Measurements from ENCODE around the gene CDH4.

Gene CDH4

DNA sequence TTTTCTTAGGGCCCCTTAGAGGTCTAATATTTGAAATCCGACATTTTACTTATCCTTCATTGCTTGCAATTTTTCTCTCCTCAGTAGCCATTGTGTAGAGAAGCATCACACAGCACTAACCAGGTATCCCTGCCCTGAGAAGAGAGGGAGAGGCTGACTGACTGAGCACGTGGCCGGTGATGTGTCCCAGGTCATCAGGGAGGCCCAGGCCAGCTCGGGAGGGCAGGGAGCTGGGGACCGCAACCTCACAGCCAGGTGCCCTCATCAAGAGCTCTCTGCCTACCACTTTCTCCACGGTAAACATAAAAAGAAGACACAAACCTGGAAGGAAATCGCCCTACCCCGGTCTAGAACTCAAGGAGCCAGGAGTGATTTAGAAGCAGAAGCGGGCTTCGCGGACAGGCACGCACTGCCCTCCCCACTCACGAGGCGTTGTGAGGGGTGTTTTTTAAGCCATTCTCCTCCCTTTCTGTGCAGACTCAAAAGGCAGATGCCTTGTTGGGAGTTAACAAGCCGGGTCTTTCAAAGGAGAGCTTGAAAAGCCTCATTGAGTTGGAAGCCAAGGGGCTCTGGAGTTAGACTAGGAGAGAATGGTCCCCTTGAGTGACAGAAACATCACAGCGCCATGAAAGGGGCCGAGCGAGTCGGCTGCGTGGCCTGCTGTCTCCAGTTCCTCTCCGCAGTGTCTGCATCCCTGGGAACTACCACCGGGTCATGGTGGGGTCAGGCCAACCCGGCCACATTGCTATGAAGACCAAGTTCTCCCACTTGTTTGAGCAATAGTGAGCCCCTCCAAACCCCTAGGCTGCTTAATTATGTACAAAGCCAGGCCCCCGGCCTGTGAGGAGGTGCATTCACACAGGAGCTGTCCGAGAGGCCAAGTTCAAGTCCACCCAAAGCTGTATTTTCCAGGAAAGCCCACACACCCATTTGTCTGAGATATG lies 285.4 kb downstream of the CDH4 start:
- DNase-seq (ENCODE audit: low spot score) = no peak

DNA sequence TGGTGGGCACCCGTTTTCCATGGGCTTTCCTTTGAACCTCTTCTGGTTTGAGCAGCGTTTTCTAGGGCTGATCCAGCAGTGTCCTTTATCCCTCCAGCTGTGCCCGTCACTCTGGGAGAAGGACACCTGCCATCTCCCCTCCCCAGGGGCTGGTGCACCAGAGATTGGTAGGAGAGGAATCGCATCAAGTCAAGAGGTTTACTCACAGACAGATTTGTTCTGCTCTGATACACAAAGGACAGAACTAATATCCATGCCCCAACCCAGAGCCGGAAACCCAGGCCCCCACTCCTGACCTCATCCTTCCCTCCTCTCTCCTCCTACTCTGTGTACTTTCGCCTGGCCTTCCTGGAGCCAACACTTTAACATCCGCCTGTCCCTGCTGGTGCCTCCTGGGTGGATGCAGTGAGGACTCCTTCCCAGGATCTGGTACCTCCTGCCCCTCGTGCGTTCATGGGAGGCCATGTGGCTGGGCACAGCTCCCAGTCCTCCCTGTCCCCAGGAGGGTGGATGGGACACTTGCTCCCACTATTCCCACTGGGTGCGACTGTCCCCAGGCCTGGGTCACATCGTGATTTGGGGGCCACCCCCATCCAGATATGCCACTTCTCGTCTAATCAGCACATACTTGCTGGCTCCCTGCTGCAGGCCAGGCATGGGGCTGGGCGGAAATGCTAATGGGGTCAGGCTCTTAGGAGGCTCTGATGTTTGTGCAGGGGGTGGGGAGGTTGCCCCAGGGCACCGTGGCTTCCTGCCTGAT lies 286.3 kb downstream of the CDH4 start:
- DNase-seq (ENCODE audit: low spot score) = no peak

DNA sequence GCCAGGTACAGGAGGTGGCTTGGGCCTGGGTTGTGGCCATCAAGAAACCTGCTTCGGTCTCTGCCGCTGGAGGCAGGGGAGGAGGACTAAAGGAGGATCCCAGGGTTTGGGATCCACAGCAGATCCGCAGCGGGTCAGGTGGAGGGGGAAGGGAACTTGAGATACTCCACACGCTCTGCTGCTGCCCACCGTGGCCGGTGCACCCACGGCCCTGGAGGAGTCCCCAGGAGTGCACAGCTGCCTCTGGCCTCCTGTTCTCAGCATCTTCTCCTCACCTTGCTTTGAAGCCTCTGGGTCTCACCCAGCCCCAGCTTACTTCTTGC lies 286.8 kb downstream of the CDH4 start:
- DNase-seq (ENCODE audit: low spot score) = no peak

DNA sequence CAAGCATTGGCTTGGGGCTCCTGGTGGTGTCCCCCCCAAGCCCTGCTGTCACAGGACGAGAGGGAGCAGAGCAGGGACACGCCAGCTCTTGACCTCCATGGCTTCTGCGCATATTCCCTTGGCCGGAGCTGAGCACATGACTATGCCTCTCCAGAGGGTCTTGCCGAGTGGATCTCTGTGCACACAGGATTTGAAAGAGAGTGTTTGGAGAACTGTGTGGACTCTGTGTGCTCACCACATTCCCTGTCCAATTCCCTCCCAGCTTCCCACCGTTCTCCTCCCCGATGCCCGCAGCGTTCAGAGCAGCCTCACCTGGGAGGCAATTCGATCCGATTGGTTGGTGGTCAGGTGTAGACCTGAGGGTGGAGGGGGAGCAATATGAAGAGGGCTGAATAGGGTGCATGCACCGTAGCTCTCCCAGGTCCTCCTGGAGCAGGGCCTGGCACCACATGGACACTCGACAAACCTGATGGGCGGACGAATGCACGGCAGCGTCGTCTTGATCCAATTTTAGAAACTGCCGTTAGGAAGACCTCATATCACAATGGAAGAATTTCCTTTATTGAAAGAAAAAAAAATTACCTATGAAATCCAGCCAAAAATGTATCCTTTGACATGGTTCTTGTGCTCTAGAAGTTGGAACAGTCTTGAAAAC lies 287.8 kb downstream of the CDH4 start:
- DNase-seq (ENCODE audit: low spot score) = no peak

DNA sequence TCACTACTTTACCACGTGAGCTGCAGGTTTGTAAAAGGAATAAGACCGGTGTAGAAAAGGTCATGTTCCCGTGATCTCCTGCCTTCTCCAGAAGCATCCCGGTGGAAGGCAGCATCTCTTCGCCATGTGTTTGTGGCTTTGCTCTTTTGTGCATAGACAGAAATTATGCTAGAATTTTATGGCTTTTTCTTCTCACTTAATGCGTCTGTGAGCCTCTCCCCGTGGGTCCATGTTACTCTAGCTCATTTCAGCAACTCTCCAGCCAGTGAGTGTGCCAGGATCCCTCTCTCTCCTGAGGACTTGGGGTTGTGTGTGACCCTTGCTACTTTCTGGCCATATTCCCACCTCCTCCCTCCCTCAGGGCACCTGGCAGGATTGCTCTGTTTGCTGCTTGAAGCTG lies 289.5 kb downstream of the CDH4 start:
- no peak for DNase-seq (ENCODE audit: low spot score)

DNA sequence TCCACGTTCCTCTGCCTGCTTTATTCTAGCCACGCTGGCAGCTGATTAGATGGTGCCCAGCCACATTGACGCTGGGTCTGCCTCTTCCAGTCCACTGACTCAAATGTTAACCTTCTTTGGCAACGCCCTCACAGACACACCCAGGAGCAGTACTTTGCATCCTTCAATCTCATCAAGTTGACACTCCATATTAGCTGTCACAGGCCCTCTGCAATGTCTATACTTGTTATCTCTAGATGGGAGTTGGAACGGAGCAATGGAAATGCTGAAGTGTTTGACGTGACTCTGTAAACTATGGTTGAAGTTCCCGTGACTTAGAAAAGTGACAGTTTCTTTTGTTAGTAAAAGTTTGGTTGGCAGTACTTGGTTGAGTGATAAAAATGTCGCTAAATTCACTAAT lies 291.0 kb downstream of the CDH4 start:
- no peak for DNase-seq (ENCODE audit: low spot score)

DNA sequence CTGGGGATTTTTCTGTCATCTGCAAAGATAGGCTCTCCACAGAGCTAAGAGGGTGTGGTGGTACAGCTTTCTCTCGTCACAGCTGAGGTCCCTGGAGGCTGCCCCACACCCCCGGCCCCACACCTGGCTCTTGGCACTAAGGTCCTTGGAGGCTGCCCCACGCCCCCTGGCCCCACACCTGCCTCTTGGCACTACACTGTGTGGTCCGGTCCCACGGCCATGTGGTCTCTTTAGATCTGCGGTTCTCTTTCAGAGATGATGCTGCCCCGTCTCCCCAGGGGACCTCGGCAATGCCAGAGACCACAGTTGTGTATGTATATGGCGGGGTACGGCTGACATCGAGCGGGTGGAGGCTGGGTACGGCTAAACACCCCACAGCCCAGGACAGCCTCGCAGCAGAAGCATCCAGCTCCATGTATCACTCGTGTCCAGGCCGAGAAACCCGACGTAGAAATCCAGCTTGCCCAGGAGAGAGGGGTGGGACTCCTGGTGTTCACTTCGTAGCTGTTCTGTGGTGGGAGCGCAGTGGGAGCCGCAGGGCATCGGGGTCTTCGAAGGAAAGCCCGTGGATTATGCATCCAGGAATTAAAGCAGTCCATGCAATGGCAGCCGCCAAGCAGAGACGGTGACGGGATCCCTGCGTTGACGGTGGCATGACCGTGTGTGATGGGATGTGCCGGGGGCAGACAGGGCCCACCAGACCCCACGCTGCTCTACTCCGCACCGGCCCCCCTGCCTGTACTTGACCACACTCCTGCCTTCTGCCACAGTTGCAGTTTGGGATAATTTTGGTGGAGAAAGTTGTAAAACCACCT lies 292.1 kb downstream of the CDH4 start:
- DNase-seq (ENCODE audit: low spot score) = no peak

DNA sequence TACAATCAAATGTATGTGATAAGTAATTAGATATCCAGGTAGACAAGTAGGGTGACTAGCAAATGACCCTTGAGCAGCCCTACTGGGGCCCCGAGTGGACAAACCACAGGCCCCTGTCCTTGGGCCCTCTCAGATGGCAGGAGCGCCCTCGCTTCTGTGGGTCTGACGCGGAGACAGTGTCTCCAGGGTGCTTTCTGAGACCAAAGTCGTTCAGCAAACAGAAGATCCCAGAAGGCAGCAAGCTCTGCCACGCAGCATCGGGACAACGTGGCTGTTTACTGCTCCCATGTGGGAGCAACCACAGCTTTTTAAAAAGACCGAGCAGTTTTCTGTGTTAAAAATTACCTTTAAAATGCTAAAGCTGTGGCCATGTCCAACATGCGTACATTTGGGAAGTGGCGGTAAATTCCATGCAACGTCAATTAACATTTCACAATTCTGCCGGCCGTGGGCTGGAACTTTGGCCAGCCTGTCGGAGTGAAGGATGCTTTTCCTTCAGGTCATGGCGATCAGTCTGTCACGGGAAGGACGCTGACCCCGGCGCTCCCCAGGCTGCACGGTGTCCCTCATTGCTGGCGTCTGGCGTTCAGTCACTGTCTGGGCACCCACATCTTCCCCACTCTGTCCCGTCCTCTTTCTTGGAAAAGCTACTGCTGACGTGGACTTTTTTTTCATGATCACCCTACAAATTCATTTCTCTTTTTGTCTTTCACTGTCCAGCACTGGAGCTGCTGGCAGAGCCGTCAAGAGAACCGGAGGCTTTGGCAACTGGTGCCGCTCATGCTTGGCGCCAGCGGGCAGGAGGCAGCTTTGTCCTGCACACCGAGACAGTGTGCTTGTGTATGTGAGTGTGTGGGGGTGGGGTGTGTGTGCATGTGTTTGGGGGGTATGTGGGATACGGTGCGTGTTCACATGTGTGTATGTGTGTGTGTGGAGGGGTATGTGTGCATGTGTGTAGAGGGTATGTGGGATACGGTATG lies 293.1 kb downstream of the CDH4 start:
- DNase-seq (ENCODE audit: low spot score) = no peak

DNA sequence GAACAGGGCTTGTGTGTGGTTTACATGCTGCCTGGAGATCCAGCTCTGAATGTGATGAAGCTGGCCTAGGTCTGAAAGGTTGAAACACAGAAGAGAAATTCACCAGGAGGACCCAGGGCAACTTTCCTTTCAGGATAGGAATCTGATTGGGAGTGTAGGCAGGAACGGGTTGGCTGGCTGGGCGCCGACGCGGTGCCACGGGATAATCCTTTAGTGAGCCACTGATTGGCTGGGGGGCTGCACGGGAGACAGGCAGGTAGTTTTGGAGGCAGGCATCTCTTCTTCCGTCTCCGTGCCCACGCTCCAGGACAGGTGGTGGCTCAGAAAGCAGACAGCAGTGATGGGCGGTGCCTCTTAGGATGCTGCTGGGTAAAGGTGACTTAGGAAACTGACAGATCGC lies 294.6 kb downstream of the CDH4 start:
- DNase-seq (ENCODE audit: low spot score) = no peak

DNA sequence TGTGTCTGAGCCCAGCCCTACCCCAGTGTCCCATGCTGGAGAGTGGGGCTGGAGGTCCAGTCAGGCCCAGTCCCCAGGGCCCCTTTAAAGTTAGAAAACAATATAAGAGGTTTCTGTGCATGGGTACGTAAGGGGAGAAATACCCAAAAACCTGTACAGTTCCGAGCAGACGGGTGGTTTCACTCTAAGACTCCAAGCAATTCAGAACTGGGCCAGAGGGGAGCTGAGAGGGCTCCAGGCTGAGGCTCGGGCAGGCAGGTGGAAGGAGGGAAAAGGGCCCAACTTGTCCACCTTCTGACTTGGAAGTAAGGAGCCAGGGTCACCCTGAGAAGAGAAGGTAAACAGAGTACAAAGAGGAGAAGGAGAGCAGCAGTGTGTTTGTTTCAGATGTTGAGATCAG lies 296.0 kb downstream of the CDH4 start:
- no peak for DNase-seq (ENCODE audit: low spot score)

DNA sequence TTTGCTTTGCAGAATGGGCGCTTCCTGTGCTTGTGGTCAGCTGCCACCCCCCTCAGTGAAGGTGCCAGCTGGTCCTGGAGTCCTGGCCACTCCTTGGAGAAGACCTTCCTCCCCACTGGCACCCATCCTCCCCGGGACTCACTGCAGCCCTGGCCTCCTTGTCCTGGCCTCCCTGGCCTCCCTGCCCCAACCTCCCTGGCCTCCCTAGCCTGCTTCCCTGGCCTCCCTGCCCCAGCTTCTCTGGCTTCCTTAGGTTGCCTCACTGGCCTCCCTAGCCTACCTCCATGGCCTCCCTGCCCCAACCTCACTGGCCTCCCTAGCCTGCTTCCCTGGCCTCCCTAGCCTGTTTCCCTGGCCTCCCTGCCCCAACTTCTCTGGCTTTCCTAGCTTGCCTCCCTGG lies 297.8 kb downstream of the CDH4 start:
- DNase-seq (ENCODE audit: low spot score) = no peak

DNA sequence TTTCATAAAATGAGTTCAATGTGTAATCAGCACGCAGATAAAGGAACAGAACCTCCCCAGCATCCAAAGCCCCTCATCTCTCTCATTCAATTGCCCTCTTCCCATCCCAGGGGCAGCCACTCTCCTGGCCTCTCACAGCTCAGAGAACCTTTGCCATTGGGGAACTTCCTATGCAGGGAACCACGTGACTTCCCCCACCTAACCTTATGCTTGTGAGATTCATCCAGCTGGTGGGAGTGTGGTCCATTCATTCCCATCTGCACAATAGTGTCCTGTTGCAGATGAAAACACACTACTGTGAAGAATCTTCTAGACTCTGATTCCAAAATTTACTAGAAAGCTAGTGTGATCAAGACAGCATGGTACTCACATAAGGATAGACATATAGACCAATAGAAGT lies 299.3 kb downstream of the CDH4 start:
- no peak for DNase-seq (ENCODE audit: low spot score)

DNA sequence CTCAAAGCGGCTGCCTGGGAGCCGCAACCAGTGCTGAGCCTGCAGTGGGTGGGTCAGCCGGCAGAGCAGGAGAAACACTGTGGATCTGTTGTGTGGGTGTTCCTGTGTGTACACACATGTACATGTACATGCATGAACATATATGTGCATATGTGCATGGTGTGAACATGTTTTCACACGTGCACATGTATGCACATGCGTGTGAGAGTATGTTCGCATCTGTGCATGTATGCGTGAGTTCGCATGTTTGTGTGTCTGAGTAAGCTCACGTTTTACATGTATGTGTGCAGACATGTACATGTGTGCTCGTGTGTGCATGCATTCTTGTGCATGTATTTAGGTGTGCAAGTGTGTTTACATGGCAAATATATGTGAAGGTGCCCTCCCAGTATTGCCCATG lies 302.6 kb downstream of the CDH4 start:
- DNase-seq (ENCODE audit: low spot score) = no peak

DNA sequence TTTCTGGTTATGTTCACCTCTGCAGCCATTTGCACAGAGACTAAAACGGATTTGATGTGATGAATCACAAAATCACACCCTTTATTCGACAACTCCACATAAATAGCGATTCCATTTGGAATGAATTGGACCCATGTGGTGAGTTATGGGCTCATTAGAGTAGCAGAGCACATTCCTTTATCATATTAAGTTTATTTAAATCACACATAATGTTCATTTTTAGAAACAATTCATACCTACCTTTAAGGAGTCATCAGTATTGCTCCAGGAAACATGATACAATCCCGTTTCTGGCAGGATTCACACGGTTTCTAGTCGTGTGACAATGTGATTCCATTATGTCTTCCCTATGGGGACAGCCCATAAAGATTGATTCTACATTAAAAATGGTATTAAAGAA lies 303.5 kb downstream of the CDH4 start:
- no peak for DNase-seq (ENCODE audit: low spot score)

DNA sequence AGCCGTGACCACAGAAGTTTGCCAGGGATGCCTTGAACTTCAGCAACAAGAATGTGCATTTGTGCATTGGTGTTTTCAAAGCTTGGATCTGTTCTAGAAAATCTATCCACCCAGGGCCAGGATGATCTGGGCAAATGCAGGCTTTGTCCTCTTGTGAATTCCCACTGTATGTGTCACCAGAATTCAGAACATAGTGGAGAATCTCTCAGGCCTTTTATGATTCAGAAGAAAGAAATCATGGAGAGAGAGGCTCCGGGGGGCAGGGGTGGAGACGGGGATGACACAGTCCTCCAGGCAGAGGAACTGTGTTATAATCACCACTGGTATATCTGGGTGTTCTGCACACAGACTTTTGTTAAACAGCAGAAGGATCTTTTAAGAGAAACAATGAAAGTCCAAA lies 304.1 kb downstream of the CDH4 start:
- no peak for DNase-seq (ENCODE audit: low spot score)

DNA sequence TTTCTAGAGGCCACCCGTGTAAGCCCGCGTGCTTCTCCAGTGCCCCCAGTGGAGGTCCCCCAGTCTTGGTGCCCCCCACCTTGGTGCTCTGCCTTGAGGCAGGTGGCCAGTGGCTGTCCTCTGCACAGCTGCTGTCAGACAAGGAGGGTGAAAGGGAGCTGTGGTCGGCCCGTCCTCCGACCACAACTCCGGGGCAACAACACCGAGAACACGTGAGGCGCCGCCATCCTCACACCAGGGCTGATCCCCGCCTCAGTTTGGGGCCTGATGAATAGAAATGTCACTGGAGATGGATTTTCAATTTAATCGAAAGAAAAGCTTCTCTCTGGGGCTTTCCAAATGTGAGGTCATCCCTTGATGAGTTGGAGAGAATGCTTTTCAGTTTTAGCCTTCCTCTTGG lies 304.6 kb downstream of the CDH4 start:
- DNase-seq (ENCODE audit: low spot score) = no peak

DNA sequence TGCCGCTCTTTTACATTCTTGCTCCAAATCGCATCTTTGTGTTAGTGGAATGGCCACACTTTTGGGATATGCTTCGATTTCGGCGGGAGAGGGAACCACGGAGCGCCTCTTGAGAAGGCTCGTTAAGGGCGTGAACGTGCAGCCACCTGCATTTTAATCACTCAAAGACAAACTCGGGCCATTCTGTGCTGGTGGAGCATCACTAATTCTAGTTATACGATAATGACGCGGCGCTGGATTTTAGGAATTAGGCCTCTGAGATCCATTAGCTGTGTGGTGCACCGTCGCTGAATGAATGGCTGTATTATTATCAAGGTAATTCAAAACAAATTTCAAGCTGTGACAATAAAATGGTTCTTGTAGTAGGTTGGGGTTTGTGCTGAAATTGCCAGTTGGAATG lies 305.6 kb downstream of the CDH4 start:
- DNase-seq (ENCODE audit: low spot score) = no peak

DNA sequence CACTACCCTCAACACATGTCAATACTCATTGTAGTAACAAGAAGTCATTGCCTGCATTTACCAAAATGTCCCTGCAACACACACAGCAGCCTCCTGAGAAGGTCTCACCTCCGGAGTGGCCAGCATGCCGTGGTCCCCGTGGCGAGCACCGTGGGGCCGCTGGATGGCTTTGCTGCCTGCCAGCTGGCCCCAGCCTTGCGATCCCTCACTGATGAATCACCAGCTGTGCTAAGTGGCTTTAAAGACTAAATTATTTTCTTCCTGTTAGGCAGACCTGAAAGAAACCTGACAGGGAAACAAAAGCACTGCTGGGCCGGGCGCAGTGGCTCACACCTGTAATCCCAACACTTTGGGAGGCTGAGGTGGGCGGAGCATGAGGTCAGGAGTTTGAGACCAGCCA lies 306.7 kb downstream of the CDH4 start:
- DNase-seq (ENCODE audit: low spot score) = no peak

DNA sequence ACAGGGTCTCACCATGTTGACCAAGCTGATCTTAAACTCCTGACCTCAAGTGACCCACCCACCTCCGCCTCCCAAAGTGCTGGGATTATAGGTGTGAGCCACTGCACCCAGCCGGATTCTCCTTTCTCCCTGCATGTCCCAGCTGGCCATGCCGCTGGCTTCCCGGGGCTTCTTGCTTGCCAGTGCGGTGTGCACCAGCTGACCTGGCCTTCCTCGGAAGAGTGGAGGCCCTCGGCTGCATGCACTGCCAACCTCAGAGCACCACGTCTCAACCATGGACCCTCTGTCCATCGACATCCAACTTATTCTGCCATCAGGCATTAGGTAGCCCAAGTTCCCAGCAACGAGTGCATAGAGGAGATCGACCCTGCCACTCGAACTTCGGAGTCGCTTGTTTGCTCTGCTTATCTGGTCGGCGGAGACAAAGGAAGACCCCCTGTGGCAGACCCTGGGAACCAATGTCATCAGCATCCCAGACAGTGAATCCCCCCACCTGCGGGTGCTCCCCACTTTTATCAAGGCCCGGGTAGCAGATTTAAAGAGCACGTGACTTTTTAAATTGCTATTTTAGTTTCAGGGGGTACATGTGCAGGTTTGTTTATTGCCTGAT lies 307.8 kb downstream of the CDH4 start:
- no peak for DNase-seq (ENCODE audit: low spot score)

DNA sequence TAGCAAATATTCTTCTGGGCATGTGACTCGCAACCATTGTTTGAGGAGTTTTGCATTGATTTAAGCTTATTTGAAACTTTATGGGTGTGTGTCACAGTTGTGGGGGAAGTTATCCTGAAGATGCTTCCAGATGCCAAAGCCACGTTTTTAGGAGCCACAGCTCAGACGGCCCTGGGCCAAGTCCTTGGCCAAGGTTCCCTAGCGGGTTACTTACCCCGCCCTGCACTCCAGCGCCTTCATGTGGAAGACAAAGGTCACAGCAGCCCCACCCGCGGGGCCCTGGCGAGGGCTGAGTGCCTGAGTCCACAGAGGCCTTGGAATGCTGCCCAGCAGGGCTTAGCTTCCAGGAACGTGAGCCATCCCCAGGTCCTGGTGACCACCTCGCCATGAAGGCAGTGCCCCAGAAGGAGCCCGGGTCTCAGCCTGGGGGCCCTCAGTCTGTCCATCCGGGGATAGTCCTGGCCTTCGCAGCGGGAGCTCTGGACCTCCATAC lies 308.3 kb downstream of the CDH4 start:
- no peak for DNase-seq (ENCODE audit: low spot score)
